NB4 (cell line): Measurements from ENCODE around the gene CEMIP.

Source experiments
- CTCF ChIP-seq: IDR thresholded peaks from one replicate; pipeline ENCODE4 v1.5.1; 2012; ENCODE audit warnings: low read depth, low read length
- MYC ChIP-seq: IDR thresholded peaks from 2 replicates; pipeline ENCODE4 v1.6.1; 2011; ENCODE audit warnings: low read depth, low read length
- POLR2A ChIP-seq: IDR thresholded peaks from 2 replicates; pipeline ENCODE4 v1.6.1; 2011; ENCODE audit warnings: mild to moderate bottlenecking; ENCODE audit not compliant: insufficient read length; ENCODE audit errors: extremely low read depth
- TF ChIP-seq, protein P1 (sequence below): IDR thresholded peaks from 2 replicates; pipeline ENCODE4 v1.6.1; 2011; ENCODE audit warnings: low read depth, low read length

- TF ChIP-seq POLR2A (no peak), CTCF (no peak), MYC (no peak)
- TF ChIP-seq, protein P1, sequence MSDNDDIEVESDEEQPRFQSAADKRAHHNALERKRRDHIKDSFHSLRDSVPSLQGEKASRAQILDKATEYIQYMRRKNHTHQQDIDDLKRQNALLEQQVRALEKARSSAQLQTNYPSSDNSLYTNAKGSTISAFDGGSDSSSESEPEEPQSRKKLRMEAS = no peak
Observed at GRCh38 chr15:80866936-80867335, 87.8 kb downstream of the CEMIP start.
